Measurements from ENCODE around the gene MYL5. TPM values are rescaled to one million over a fixed set of nuclear protein-coding genes. Genes with fewer than 3 reads are reported as not detected.

The MYL5 gene
- total and polyA plus RNA-seq, 10 of the 15 experiments (the other 5 are each of a cell fraction or from before 2014, with no cell fraction given) = 1.2 to 13.8 (median 7.1) TPM

GRCh38 chr4:729336-730315 lies 55.3 kb downstream of the MYL5 start:
- Histone ChIP-seq H3K4me3 (no peak overlapping the region), H3K4me2 (ENCODE audit: control insufficient read depth, insufficient read depth) (no peak overlapping the region), H3K79me2 (ENCODE audit: control insufficient read depth, insufficient read depth, low read length) (no peaks in the 10 kb centered on the region; the same call in 1 of the 2 replicates), H3K27me3 (replicated peaks in 1 of 2; ENCODE audit: control insufficient read depth in 2 of 2, insufficient read depth in 2 of 2, low read length in 1 of 2) (no peaks in the 10 kb centered on the region), H3K4me1 (ENCODE audit: control insufficient read depth, insufficient read depth, low read length) (no peaks in the 10 kb centered on the region), H4K20me1 (ENCODE audit: control insufficient read depth, insufficient read depth) (no peaks in the 10 kb centered on the region), H2AFZ (ENCODE audit: control insufficient read depth, low read depth, low read length) (no peak overlapping the region), H3K27ac (ENCODE audit: control insufficient read depth, insufficient read depth) (no peak overlapping the region), H3K9ac (ENCODE audit: control insufficient read depth, insufficient read depth, low read length) (no peak overlapping the region), H3K9me3 (replicated peaks; ENCODE audit: control insufficient read depth, insufficient read depth, low read length) (no peaks in the 10 kb centered on the region; the same call in 2 of the 3 replicates), H3K36me3 (ENCODE audit: control insufficient read depth in 2 of 2, insufficient read depth in 2 of 2, low read length in 1 of 2) (peaks cover 13 to 28% of the 10 kb centered on the region in 2 experiments; a peak in 3 of 4 replicates)
- in situ Hi-C loops (cut with MboI) = no loop called here
- no peak for ATAC-seq
- FAIRE-seq = no peak
- no peak for DNase-seq (ENCODE audit: low read depth, low spot score)
- WGBS (ENCODE audit: insufficient coverage, insufficient replicate concordance, low lambda C conversion rate, missing lambda C conversion rate) = 98% methylated on average over 18 of the region's 20 CpGs
- POLR2A ChIA-PET = no interaction called here
- no TSS peak for BruUV-seq (replicated peaks)
- intact Hi-C loops (cut with micrococcal nuclease; ENCODE audit: unreplicated experiment) = no loop called here
- CTCF ChIA-PET = interaction anchor here (0.6 kb wide), 1 partner anchor 207 kb away, joined by 4 read pairs; no protein-coding TSS in a partner anchor
- RAD21 ChIA-PET (ENCODE audit: unreplicated experiment) = no interaction called here
- SMC1A ChIA-PET (ENCODE audit: uncharacterized antibody, unreplicated experiment) = no interaction called here
- no peak for TF ChIP-seq MTA3 (IDR thresholded peaks at IDR 0.05; ENCODE audit: borderline replicate concordance, low read length)
- TF ChIP-seq JUNB (IDR thresholded peaks at IDR 0.05) = no peak
- TF ChIP-seq SPI1 (IDR thresholded peaks at IDR 0.05; ENCODE audit: borderline replicate concordance, insufficient read depth, low read depth, low read length) = no peak
- TF ChIP-seq SIN3A (IDR thresholded peaks at IDR 0.05; ENCODE audit: low read depth, low read length) = no peak
- no peak for TF ChIP-seq MAX (IDR thresholded peaks at IDR 0.05; ENCODE audit: low read depth, low read length)
- TF ChIP-seq ZBTB33 (IDR thresholded peaks at IDR 0.05) = no peak
- TF ChIP-seq PML (IDR thresholded peaks at IDR 0.05; ENCODE audit: low read length) = no peak
- no peak for TF ChIP-seq CHD4 (IDR thresholded peaks at IDR 0.05)

Measured in GM12878 (cell line).